Stimulated activated CD4-positive, alpha-beta T cell treated with anti-CD3 and anti-CD28 coated beads, Interleukin-1b, Interleukin-23, amount 100 ng/mL, for 1 hour (primary cell): Measurements from ENCODE around the gene RNF223.
A peak's percentile ranks its signal among the peaks of the same experiment; 100 is the strongest.
"Not testable (repeated sequence)": the region's sequence is repeated elsewhere in the genome, so short reads cannot be mapped to it uniquely, and the experiment has no call there.

Source experiments
- DNase-seq, 2 donors: peaks; one replicate each; pipeline ENCODE4 v3.0.0-alpha.2; 2020; ENCODE audit warnings: low read depth in 2 of 2

Gene RNF223

GRCh38 chr1:1060281-1061000 lies 13.7 kb downstream of the RNF223 start:
- DNase-seq, result no peak

DNA sequence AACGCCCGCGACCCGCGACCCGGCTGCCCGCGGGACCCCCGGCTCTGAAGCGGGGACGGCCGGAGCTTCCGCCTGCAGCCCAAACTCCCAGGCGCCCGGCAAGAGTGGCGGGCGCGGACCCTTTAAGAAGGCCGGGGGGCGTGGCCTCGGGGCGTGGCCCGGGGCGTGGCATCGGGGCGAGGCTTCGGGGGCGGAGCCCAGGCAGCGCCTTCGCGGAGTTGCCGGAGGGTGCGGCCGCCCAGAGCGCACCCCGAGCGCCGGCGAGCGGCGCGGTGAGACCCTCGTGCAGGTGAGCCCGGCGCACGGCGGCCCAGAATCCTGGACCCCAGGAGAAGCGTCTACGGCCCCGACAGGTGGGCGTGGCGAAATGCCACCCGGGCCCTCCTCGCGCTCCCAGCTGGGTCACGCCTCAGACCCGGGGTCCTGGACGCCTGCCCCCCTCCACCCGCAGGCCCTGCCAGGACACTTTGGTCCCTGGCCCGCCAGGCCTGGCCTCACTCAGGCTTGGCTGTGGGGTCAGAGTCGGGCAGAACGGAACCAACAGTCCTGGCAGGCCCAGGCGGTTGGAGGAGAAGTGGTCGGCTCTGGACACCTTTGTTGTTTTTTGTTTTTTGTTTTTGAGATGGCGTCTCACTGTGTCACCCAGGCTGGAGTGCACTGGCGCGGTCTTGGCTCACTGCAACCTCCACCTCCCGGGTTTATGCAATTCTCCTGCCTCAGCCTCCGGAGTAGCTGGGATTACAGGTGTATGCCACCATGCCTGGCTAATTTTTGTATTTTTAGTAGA lies 14.4 kb downstream of the RNF223 start:
- DNase-seq, result peak; percentile 84 to 98

DNA sequence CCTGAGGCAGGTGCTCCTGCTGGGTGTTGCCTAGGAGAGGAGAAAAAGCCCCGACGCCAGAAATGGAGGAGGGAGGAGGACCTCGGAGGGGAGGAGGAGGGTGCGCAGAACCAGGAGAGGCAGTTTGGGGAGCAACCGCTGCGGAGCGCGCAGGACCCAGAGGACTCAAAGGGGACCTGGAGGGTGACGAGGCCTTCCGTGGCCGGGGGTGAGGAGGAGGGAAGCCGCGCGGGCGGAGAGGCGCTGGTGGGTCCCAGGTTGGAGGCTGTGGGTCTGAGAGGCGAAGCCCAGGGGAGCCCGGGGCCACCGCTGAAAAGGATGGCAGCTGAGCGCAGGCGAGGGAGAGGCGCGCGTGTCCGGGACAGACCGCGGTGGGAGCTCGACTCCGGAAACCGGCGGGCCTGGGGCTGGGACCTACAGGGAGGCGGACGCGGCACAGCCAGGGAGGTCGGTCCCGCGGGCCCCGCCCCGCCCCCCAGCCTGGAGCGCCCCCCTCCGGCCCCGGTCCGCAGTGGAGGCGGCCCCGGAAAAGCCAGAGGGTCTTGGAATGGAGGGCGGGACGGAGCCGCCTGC lies 15.1 kb downstream of the RNF223 start:
- no peak for DNase-seq

- no peak for DNase-seq
Measured at GRCh38 chr1:1058088-1058905, 15.8 kb downstream of the RNF223 start.

GRCh38 chr1:1057769-1058087 lies 16.4 kb downstream of the RNF223 start:
- not testable (repeated sequence) for DNase-seq

DNA sequence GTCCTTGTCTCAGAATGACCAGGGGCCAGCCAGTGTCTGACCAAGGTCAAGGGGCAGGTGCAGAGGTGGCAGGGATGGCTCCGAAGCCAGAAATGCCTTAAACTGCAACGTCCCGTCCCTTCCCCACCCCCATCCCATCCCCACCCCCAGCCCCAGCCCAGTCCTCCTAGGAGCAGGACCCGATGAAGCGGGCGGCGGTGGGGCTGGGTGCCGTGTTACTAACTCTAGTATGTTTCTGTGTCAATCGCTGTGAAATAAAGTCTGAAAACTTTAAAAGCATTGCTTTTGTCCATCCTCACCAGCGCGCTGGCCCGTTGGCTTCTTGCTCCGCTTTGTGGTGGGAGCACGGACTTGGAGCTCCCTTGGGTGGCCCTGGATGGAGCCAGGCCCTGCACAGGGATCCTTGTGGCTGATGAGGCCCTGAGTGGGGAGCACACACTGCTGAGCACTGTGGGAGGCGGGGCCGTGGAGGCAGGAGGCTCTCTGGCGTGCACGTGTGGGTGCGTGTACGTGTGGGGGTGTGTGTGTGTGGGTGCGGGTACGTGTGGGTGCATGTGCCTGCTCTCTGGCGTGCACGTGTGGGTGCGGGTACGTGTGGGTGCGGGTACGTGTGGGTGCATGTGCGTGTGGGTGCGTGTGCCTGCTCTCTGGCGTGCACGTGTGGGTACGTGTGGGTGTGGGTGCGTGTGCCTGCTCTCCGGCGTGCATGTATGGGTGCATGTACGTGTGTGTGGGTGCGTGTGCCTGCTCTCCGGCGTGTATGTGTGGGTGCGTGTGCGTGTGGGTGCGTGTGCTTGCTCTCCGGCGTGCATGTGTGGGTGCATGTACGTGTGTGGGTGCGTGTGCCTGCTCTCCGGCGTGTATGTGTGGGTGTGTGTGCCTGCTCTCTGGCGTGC lies 18.0 kb downstream of the RNF223 start:
- DNase-seq, result no peak

DNA sequence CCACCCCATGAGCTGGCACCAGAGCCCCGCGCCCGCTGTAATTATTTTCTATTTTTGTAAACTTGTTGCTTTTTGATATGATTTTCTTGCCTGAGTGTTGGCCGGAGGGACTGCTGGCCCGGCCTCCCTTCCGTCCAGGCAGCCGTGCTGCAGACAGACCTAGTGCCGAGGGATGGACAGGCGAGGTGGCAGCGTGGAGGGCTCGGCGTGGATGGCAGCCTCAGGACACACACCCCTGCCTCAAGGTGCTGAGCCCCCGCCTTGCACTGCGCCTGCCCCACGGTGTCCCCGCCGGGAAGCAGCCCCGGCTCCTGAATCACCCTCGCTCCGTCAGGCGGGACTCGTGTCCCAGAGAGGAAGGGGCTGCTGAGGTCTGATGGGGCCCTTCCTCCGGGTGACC lies 19.1 kb downstream of the RNF223 start:
- no peak for DNase-seq

DNA sequence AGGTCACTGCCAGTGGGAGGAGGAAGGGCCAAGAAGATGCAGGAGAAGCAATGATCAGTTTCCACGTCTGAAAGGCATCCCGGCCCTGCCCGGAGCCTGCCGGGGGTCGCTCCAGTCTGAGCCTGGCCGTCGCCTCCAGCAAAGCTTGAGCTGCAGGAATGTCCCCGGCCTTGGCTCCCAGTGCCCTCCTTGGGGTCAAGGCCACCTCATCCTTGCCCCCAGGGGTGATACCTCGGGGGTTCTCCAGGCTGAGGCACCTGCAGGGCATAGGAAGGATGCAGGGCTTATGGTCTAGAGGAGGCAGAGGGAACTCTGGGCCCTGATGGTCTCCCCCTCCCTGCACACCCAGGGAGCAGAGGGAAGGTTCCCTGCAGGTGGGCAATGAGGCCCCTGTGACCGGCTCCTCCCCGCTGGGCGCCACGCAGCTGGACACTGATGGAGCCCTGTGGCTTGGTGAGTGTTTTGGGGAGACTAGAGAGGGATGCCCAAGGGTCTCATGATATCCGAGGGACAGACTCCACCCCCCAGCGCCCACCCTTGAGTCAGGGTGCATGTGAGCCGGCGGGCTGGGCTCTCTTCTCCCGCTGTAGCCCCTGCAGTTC lies 19.9 kb downstream of the RNF223 start:
- DNase-seq, result no peak

GRCh38 chr1:1053682-1054081 lies 20.4 kb downstream of the RNF223 start:
- no peak for DNase-seq

GRCh38 chr1:1053022-1053421 lies 21.1 kb downstream of the RNF223 start:
- DNase-seq, result no peak

- DNase-seq, result no peak
Measured at GRCh38 chr1:1052003-1052840, 21.9 kb downstream of the RNF223 start.

- DNase-seq, result no peak
Measured at GRCh38 chr1:1051127-1051810, 22.8 kb downstream of the RNF223 start.

DNA sequence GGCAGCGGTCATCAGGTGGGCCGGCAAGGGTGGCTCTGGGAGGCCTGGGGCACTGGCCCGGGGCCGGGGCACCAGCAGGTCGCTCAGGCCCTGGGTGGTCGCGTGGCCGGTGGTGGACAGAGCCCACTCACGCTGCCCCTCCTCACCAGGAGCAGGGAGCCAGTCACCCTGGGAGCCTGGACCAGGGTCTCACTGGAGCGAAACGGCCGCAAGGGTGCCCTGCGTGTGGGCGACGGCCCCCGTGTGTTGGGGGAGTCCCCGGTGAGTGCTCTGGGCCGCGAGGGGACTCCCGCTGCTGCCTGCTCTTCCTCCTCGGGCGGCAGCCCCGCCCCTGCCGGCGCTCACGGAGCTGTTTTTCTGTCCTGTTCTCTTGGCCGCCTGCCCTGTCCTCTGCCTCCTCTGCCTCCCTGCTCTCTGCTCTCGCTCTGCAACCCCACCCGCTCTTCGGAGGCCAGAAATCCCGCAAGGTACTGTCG lies 23.5 kb downstream of the RNF223 start:
- DNase-seq, result no peak

DNA sequence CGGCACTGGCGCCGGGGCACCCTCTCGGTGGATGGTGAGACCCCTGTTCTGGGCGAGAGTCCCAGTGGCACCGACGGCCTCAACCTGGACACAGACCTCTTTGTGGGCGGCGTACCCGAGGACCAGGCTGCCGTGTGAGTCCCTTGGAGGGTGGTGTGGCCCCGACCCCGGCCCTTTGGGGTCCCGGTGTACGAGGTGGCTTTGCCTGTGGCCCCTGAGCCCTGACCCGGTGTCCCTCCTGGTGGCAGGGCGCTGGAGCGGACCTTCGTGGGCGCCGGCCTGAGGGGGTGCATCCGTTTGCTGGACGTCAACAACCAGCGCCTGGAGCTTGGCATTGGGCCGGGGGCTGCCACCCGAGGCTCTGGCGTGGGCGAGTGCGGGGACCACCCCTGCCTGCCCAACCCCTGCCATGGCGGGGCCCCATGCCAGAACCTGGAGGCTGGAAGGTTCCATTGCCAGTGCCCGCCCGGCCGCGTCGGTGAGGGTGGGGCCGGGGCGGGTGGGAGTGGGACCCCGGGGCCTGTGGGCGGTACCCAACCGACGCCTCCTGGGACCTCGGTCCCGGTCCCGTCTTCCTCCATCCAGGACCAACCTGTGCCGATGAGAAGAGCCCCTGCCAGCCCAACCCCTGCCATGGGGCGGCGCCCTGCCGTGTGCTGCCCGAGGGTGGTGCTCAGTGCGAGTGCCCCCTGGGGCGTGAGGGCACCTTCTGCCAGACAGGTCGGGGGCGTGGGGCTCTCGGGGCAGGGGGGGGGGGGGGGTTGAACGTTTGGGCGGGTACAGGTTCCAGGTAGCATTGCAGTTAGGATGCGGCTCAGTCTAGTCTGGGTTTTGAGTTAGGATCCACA lies 24.6 kb downstream of the RNF223 start:
- DNase-seq, result no peak

DNA sequence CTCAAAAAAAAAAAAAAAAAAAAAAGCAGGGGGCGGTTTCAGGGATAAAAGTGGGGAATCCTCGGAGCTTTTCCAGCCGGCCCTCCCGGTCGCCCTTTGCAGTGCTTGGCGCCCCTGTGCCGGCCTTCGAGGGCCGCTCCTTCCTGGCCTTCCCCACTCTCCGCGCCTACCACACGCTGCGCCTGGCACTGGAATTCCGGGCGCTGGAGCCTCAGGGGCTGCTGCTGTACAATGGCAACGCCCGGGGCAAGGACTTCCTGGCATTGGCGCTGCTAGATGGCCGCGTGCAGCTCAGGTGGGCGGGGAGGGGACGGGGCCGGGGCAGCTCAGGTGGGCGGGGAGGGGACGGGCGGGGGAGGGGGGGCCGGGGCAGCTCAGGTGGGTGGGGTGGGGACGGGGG lies 25.3 kb downstream of the RNF223 start:
- no peak for DNase-seq

DNA sequence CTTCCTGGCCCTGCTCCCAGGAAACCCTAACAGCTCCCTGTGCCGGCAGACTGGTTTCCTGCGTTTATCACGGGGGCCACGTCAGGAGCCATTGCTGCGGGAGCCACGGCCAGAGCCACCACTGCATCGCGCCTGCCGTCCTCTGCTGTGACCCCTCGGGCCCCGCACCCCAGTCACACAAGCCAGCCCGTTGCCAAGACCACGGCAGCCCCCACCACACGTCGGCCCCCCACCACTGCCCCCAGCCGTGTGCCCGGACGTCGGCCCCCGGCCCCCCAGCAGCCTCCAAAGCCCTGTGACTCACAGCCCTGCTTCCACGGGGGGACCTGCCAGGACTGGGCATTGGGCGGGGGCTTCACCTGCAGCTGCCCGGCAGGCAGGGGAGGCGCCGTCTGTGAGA lies 26.1 kb downstream of the RNF223 start:
- DNase-seq, result no peak

GRCh38 chr1:1047407-1047806 lies 26.7 kb downstream of the RNF223 start:
- no peak for DNase-seq

GRCh38 chr1:1046767-1047166 lies 27.3 kb downstream of the RNF223 start:
- DNase-seq, result no peak
